Measurements from ENCODE around the gene SMPD4.
A peak's percentile ranks its signal among the peaks of the same experiment; 100 is the strongest.
"Not testable (repeated sequence)": the region's sequence is repeated elsewhere in the genome, so short reads cannot be mapped to it uniquely, and the experiment has no call there.

Gene SMPD4, protein sequence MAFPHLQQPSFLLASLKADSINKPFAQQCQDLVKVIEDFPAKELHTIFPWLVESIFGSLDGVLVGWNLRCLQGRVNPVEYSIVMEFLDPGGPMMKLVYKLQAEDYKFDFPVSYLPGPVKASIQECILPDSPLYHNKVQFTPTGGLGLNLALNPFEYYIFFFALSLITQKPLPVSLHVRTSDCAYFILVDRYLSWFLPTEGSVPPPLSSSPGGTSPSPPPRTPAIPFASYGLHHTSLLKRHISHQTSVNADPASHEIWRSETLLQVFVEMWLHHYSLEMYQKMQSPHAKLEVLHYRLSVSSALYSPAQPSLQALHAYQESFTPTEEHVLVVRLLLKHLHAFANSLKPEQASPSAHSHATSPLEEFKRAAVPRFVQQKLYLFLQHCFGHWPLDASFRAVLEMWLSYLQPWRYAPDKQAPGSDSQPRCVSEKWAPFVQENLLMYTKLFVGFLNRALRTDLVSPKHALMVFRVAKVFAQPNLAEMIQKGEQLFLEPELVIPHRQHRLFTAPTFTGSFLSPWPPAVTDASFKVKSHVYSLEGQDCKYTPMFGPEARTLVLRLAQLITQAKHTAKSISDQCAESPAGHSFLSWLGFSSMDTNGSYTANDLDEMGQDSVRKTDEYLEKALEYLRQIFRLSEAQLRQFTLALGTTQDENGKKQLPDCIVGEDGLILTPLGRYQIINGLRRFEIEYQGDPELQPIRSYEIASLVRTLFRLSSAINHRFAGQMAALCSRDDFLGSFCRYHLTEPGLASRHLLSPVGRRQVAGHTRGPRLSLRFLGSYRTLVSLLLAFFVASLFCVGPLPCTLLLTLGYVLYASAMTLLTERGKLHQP

DNA sequence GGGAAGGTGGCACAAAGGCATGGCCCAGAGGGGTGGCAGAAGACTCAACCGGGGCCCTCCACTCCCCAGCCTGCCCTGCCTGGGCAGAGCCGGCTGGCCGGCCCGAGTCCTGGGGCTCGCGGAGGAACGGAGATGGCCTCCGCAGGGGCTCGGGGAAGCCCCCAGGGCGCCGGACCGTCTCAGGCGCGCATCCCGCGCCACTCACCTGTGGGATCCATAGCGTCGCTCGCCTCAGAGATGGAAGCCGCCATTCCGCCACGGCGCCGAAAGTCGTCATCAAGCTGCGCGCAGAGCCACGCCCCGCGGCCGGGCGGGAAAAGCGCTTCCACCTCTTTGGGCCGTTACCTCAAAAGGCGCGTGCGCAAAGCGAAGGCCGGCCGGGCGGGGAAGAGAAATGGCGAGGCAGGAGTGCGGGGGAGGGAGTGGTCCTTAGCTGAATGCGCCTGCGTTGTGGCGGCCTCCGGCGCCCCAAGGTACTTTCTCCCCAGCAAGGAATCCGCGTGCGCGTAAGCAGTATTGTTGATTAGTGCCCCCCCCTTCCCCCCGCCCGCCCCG is at the start of gene SMPD4:
Gene SMPD4 (minus strand): TSS at position 278 of the 555 bp plus-strand sequence. CDS start 5,010 bp downstream, outside the sequence.
- peaks cover 24% of the 10 kb centered on the region for H3K4me1 Mint-ChIP-seq
- H3K27me3 Mint-ChIP-seq (ENCODE audit: low read depth, poor library complexity) = peaks cover under 1% of the 10 kb centered on the region
- H3K4me3 Mint-ChIP-seq = peak within 1 kb of the TSS; percentile 93
- peaks cover 12% of the 10 kb centered on the region for H3K36me3 Mint-ChIP-seq (ENCODE audit: low read depth)
- peak within 1 kb of the TSS; percentile 95 for H3K27ac Mint-ChIP-seq
- TF ChIP-seq, protein P1, sequence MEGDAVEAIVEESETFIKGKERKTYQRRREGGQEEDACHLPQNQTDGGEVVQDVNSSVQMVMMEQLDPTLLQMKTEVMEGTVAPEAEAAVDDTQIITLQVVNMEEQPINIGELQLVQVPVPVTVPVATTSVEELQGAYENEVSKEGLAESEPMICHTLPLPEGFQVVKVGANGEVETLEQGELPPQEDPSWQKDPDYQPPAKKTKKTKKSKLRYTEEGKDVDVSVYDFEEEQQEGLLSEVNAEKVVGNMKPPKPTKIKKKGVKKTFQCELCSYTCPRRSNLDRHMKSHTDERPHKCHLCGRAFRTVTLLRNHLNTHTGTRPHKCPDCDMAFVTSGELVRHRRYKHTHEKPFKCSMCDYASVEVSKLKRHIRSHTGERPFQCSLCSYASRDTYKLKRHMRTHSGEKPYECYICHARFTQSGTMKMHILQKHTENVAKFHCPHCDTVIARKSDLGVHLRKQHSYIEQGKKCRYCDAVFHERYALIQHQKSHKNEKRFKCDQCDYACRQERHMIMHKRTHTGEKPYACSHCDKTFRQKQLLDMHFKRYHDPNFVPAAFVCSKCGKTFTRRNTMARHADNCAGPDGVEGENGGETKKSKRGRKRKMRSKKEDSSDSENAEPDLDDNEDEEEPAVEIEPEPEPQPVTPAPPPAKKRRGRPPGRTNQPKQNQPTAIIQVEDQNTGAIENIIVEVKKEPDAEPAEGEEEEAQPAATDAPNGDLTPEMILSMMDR (IDR thresholded peaks at IDR 0.05) = no peak
- no peaks in the 10 kb centered on the region for H3K9me3 Mint-ChIP-seq
- DNase-seq = peak; percentile 98

DNA sequence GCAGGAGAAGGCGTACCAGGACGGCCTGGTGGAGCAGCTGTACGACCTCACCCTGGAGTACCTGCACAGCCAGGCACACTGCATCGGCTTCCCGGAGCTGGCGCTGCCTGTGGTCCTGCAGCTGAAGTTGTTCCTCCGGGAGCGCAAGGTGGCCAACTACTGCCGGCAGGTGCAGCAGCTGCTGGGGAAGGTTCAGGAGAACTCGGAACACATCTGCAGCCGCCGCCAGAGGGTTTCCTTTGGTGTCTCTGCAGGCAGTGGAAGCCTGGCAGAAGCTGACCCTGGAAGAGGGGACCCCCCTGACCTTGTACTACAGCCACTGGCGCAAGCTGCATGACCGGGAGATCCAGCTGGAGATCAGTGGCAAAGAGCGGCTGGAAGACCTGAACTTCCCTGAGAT is 49.5 kb upstream of the SMPD4 start:
- not testable (repeated sequence) for DNase-seq; H3K4me3 Mint-ChIP-seq; H3K27me3 Mint-ChIP-seq (ENCODE audit: low read depth, poor library complexity); H3K36me3 Mint-ChIP-seq (ENCODE audit: low read depth); H3K4me1 Mint-ChIP-seq; H3K9me3 Mint-ChIP-seq
- H3K27ac Mint-ChIP-seq = peak overlapping the region; percentile 45

DNA sequence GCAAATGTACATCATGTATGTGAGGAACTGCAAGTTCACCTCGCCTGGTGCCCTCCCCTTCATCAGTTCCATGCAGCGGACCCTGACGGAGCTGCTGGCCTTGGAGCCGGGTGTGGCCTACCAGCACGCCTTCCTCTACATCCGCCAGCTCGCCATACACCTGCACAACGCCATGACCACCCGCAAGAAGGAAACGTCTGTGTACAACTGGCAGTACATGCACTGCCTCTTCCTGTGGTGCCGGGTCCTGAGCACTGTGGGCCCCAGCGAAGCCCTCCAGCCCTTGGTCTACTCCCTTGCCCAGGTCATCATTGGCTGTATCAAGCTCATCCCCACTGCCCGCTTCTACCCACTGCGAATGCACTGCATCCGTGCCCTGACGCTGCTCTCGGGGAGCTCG is 49.0 kb upstream of the SMPD4 start:
- H3K4me1 Mint-ChIP-seq; H3K4me3 Mint-ChIP-seq; H3K36me3 Mint-ChIP-seq (ENCODE audit: low read depth); H3K9me3 Mint-ChIP-seq; DNase-seq; H3K27ac Mint-ChIP-seq: not testable (repeated sequence)
- H3K27me3 Mint-ChIP-seq (ENCODE audit: low read depth, poor library complexity) = peaks cover 12% of the 10 kb centered on the region

DNA sequence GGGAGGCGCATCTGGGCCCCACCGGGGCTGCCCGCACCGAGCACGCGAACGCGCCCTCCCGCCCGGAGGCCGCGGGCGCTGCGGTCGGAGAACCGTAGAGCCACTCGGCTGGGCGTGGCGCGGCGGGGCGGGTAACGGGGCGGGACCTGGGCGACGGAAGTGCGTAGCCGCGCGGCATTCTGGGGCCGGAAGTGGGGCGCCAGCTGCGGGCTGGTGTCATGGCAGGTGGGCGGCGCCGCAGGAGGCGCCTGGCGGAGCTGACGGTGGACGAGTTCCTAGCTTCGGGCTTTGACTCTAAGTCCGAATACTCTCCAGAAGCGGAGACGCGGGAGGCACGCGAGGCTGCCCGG is 47.7 kb upstream of the SMPD4 start:
- H3K9me3 Mint-ChIP-seq; H3K4me3 Mint-ChIP-seq; H3K36me3 Mint-ChIP-seq (ENCODE audit: low read depth); H3K4me1 Mint-ChIP-seq; DNase-seq; H3K27ac Mint-ChIP-seq: not testable (repeated sequence)
- peaks cover 13% of the 10 kb centered on the region for H3K27me3 Mint-ChIP-seq (ENCODE audit: low read depth, poor library complexity)

DNA sequence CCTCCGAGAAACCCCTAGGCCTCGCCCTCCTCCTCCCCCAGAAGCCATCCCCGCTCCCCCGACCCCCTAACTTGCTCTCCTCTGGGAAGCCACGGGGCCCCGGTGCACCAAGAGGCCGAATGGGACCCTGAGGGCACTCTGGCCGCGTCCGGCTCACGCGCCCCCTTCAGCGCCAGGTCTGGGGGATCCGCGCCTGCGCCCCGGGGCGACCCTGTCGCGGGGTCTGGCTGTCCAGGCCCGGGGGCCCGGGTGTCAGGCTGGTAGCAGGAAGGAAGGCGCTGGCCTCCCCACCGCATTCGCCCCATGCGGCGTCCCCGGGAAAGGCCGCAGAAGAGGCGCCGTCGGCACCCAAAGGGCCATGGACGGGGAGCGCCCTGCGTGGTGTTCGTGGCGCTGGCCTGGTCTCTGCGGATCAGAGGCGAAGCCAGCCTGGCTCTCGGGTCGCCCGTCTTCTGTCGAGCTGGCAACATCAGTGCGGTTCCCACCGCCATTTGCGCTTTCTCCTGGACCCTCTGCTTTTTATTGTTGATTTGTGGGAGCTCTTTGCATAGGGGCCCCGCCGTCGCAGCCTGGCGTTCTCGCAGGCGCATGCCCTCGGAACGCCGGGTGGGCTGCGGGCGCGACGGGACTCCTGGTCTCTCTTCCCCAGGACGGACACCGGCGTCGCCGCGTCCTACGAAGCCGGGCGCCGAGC is 47.2 kb upstream of the SMPD4 start:
- H3K4me3 Mint-ChIP-seq; DNase-seq; H3K27ac Mint-ChIP-seq; H3K4me1 Mint-ChIP-seq; H3K9me3 Mint-ChIP-seq; H3K36me3 Mint-ChIP-seq (ENCODE audit: low read depth): not testable (repeated sequence)
- H3K27me3 Mint-ChIP-seq (ENCODE audit: low read depth, poor library complexity) = peaks cover 17% of the 10 kb centered on the region

DNA sequence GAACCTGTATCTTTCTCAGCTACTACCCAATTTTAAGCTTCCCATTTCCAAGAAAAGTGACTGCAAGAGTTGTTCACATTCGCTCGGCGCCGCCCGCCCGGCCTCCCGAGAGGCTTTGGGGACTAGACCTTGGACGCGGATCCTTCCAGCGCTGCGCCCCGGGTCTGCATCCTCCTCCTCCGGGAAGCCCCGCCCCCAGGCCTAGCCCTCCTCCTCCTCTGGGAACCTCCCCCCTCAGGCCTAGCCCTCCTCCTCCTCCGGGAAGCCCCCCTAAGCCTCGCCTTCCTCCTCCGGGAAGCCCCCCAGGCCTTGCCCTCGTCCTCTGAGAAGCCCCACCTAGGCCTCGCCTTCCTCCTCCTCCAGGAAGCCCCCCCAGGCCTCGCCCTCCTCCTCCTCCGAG is 46.6 kb upstream of the SMPD4 start:
- H3K9me3 Mint-ChIP-seq; H3K4me1 Mint-ChIP-seq; DNase-seq; H3K36me3 Mint-ChIP-seq (ENCODE audit: low read depth); H3K27ac Mint-ChIP-seq; H3K4me3 Mint-ChIP-seq: not testable (repeated sequence)
- H3K27me3 Mint-ChIP-seq (ENCODE audit: low read depth, poor library complexity) = peaks cover 17% of the 10 kb centered on the region

DNA sequence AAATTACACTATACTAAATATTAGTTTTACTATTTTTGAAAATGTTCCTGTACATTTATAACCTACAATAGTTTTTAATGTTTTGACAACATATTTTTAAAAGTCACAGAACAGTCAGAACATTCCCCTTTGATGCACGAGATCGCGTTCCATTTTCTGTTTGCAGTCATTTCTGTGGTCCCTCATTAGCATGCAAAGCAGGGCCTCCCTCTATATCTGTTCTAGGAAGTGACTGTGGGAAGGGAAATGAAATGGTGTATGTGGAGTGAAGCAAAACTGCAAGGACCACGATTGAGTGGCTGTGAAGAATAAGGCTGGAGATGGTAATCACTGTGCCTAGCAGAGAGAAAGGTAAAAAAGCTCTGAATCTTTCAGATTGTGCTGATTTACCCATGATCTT is 41.1 kb upstream of the SMPD4 start:
- not testable (repeated sequence) for H3K4me3 Mint-ChIP-seq; DNase-seq; H3K9me3 Mint-ChIP-seq; H3K27ac Mint-ChIP-seq; H3K36me3 Mint-ChIP-seq (ENCODE audit: low read depth); H3K4me1 Mint-ChIP-seq
- peaks cover 37% of the 10 kb centered on the region for H3K27me3 Mint-ChIP-seq (ENCODE audit: low read depth, poor library complexity)

DNA sequence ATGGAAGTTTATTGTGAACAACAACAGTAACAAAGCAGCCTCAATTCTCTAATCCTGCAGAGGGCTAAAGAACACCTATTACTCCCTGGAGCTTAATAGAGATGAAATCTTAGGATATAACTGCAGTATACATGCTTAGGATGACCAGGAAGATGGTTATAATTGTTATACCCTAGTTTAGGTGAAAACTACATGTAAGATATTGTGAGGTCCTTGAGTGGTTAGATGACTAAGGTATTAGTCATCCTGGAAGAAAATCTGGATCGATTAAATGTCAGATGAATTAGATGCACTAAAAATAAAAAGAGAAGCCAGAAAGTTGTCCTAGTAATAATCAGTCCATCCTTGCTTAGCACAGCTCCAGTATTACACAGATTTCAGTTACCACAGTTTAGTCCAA is 39.1 kb upstream of the SMPD4 start:
- not testable (repeated sequence) for H3K27ac Mint-ChIP-seq; H3K4me3 Mint-ChIP-seq; H3K36me3 Mint-ChIP-seq (ENCODE audit: low read depth); H3K4me1 Mint-ChIP-seq; DNase-seq; H3K9me3 Mint-ChIP-seq
- H3K27me3 Mint-ChIP-seq (ENCODE audit: low read depth, poor library complexity) = peaks cover 45% of the 10 kb centered on the region

DNA sequence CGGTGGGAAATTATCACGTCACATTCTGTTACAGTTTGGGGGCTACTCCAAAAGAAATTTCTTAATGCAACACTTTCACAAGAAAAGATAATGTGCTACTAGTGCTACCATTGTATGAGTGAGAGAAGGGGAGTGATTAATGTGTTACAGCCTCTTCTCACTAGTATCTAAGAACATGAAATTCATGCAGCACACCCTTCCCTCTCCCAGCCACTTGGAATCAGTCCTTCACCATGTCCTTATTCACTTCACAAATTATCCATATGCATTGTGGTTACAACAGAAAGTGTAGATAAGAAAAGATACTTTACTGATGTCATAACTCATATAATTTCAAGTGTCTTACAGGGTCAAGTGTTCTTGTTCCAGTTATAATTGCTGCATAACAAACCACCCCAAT is 37.7 kb upstream of the SMPD4 start:
- H3K27ac Mint-ChIP-seq = not testable (repeated sequence)
- peaks cover 57% of the 10 kb centered on the region for H3K27me3 Mint-ChIP-seq (ENCODE audit: low read depth, poor library complexity)

DNA sequence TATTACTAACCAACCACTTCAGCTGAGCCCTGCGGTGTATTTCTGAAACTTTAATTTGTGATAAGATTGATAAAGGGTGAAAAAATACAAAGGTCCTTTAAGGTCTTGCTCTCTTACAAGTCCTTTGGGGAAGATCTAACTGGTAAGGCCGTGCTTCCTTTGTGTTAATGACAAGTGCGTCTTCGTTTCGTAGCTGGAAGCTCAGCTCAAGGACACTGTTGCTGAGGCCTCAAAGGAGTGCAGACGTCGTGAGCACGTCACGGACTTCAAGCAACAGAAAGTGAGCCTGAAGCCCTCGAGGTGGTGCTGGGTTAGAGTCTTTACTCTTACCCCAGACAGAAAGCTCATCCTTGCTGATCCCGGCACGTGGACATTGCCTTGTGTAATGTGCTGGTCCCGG is 25.6 kb upstream of the SMPD4 start:
- not testable (repeated sequence) for H3K4me1 Mint-ChIP-seq; H3K27ac Mint-ChIP-seq; H3K4me3 Mint-ChIP-seq; DNase-seq; H3K9me3 Mint-ChIP-seq; H3K36me3 Mint-ChIP-seq (ENCODE audit: low read depth)
- H3K27me3 Mint-ChIP-seq (ENCODE audit: low read depth, poor library complexity) = peaks cover 39% of the 10 kb centered on the region

More for the DNA sequence above, 37.7 kb upstream of the SMPD4 start:
- not testable (repeated sequence) for H3K9me3 Mint-ChIP-seq; DNase-seq; H3K4me1 Mint-ChIP-seq; H3K36me3 Mint-ChIP-seq (ENCODE audit: low read depth); H3K4me3 Mint-ChIP-seq

DNA sequence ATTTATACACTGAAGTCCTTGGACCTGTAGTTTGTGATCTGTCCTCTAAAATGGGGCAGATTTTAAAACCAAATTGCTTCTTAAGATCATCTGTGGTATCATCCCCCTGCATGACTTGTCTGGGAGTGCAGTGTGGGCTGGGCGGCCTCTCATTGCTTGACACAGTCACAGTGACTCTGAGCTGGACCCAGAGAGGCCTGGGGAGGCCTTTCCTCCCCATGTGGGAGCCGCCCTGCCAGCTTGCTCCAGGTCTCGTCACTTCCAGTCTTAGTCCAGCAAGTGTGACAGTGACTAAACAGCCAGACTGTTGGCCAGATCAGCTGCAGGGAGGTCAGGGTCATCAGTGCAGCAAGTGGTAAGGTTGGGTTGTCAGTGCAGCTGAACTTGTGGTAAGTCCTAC is 21.7 kb upstream of the SMPD4 start:
- H3K9me3 Mint-ChIP-seq; DNase-seq; H3K27me3 Mint-ChIP-seq (ENCODE audit: low read depth, poor library complexity); H3K4me3 Mint-ChIP-seq; H3K4me1 Mint-ChIP-seq; H3K27ac Mint-ChIP-seq; H3K36me3 Mint-ChIP-seq (ENCODE audit: low read depth): not testable (repeated sequence)

DNA sequence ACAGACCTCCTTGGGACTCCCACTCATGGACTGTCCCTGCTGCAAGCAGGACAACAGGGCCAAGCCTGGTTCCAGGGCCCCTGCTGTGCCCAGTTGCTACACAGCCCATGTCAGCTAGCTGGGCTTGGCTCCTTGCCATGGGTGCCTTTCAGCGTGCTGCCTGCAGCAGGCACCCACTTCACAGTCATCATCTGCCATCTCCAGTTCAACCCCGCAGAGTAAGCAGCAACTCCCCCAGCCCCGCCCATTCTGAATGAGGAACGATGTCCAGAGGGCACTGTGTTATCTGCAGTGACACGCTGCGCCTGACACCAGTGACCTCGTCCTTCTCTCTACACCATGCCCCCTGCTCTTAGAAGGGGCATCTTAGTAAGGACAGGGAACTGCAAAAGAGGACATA is 21.1 kb upstream of the SMPD4 start:
- not testable (repeated sequence) for H3K36me3 Mint-ChIP-seq (ENCODE audit: low read depth); H3K9me3 Mint-ChIP-seq; DNase-seq; H3K4me3 Mint-ChIP-seq; H3K27ac Mint-ChIP-seq; H3K27me3 Mint-ChIP-seq (ENCODE audit: low read depth, poor library complexity); H3K4me1 Mint-ChIP-seq
